ENCODE measurements around the gene ATP8B1.
"Not testable (repeated sequence)": the region's sequence is repeated elsewhere in the genome, so short reads cannot be mapped to it uniquely, and the experiment has no call there.

GRCh38 chr18:57848374-57848773, 45.3 kb upstream of the ATP8B1 start:
- not testable (repeated sequence) for TF ChIP-seq CTCF, POLR2A (IDR thresholded peaks at IDR 0.05)
